Measurements from ENCODE around the gene TMTC1.

DNA sequence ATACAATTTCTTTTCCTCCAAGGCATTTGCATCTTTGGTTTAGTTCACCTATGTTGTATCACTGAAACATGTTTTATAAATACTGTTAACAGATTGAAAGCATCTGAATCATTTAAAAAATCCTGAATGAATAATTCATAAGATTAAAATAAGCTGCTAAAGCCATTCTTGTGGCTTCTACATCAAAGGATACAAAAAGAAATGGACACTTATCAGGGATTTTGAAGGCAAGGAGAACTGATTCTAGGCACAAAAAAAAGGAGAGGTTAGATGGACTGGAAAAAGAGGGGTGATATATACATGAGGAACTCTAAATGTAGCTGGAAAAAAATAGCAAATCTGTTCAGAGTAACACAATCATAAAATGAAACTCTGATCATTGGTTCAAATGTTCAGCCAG lies 280.5 kb downstream of the TMTC1 start:
- TF ChIP-seq, protein P1, sequence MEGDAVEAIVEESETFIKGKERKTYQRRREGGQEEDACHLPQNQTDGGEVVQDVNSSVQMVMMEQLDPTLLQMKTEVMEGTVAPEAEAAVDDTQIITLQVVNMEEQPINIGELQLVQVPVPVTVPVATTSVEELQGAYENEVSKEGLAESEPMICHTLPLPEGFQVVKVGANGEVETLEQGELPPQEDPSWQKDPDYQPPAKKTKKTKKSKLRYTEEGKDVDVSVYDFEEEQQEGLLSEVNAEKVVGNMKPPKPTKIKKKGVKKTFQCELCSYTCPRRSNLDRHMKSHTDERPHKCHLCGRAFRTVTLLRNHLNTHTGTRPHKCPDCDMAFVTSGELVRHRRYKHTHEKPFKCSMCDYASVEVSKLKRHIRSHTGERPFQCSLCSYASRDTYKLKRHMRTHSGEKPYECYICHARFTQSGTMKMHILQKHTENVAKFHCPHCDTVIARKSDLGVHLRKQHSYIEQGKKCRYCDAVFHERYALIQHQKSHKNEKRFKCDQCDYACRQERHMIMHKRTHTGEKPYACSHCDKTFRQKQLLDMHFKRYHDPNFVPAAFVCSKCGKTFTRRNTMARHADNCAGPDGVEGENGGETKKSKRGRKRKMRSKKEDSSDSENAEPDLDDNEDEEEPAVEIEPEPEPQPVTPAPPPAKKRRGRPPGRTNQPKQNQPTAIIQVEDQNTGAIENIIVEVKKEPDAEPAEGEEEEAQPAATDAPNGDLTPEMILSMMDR (IDR thresholded peaks at IDR 0.05; ENCODE audit: control extremely low read depth in 1 of 3, insufficient read depth in 1 of 3, low read depth in 1 of 3, low read length in 3 of 3): no peak
- TF ChIP-seq SIRT6 (IDR thresholded peaks at IDR 0.05; ENCODE audit: low read length) (no peak), SIX5 (IDR thresholded peaks at IDR 0.05; ENCODE audit: low read depth, low read length) (no peak), SRF (IDR thresholded peaks at IDR 0.05; ENCODE audit: low read depth, low read length) (no peak), JUN (IDR thresholded peaks at IDR 0.05; ENCODE audit: low read depth, low read length) (no peak), POLR2A (IDR thresholded peaks at IDR 0.05; ENCODE audit: control extremely low read depth in 1 of 2, low read depth in 2 of 2, low read length in 2 of 2) (no peak), ASH2L (IDR thresholded peaks at IDR 0.05; ENCODE audit: low read length) (no peak), RAD21 (IDR thresholded peaks at IDR 0.05 in 1 of 2, conservative IDR thresholded peaks at IDR 0.05 in 1 of 2; ENCODE audit: low read depth in 2 of 2, low read length in 2 of 2) (no peak), BRCA1 (IDR thresholded peaks at IDR 0.05; ENCODE audit: low read depth, low read length) (no peak), RFX5 (IDR thresholded peaks at IDR 0.05; ENCODE audit: borderline replicate concordance, low read depth, low read length) (no peak)
- TF ChIP-seq, protein P2, sequence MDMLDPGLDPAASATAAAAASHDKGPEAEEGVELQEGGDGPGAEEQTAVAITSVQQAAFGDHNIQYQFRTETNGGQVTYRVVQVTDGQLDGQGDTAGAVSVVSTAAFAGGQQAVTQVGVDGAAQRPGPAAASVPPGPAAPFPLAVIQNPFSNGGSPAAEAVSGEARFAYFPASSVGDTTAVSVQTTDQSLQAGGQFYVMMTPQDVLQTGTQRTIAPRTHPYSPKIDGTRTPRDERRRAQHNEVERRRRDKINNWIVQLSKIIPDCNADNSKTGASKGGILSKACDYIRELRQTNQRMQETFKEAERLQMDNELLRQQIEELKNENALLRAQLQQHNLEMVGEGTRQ (IDR thresholded peaks at IDR 0.05; ENCODE audit: low read length): no peak
